Mesenchymal stem cell (in vitro differentiated cells and primary cell): ENCODE data around the gene NOP9.

Experiments used
- DNase-seq: peaks from one replicate; pipeline ENCODE4 v3.0.0-alpha.2; 2013
- H2AFZ ChIP-seq: one replicate; pipeline ENCODE4 v1.6.1; 2013; ENCODE audit warnings: low read depth, mild to moderate bottlenecking, control low read depth, inconsistent platforms, low read length, moderate library complexity
- H2AK5ac ChIP-seq: 2 replicates; pipeline ENCODE4 v1.6.1; 2013; ENCODE audit warnings: low read length, moderate library complexity, mild to moderate bottlenecking, inconsistent platforms; ENCODE audit not compliant: severe bottlenecking
- H2BK120ac ChIP-seq: one replicate; pipeline ENCODE4 v1.6.1; 2013; ENCODE audit warnings: low read depth, mild to moderate bottlenecking, inconsistent platforms, low read length, moderate library complexity
- H2BK12ac ChIP-seq, 2 experiments: one replicate each; pipeline ENCODE4 v1.6.1; 2013; ENCODE audit warnings: inconsistent platforms in 2 of 2, low read length in 2 of 2, mild to moderate bottlenecking in 2 of 2, moderate library complexity in 2 of 2, control low read depth in 1 of 2
- H2BK15ac ChIP-seq: one replicate; pipeline ENCODE4 v1.6.1; 2013; ENCODE audit warnings: mild to moderate bottlenecking, low read depth, inconsistent platforms; ENCODE audit not compliant: poor library complexity, severe bottlenecking
- H2BK5ac ChIP-seq: 2 replicates; pipeline ENCODE4 v1.6.1; 2013; ENCODE audit warnings: low read depth, mild to moderate bottlenecking, low read length, control low read depth, inconsistent platforms; ENCODE audit not compliant: poor library complexity, severe bottlenecking
- H3K14ac ChIP-seq, 2 experiments: one replicate each; pipeline ENCODE4 v1.6.1; 2013; ENCODE audit warnings: inconsistent platforms in 2 of 2, low read length in 2 of 2, control low read depth in 1 of 2, mild to moderate bottlenecking in 1 of 2, moderate library complexity in 1 of 2
- H3K18ac ChIP-seq, 2 experiments: one replicate each; pipeline ENCODE4 v1.6.1; 2013; ENCODE audit warnings: inconsistent platforms in 2 of 2, low read length in 2 of 2, control low read depth in 1 of 2, low read depth in 1 of 2, mild to moderate bottlenecking in 1 of 2
- H3K23ac ChIP-seq, 2 experiments: one replicate each; pipeline ENCODE4 v1.6.1; 2013; ENCODE audit warnings: inconsistent platforms in 2 of 2, low read length in 2 of 2, mild to moderate bottlenecking in 2 of 2, moderate library complexity in 2 of 2, control low read depth in 1 of 2
- H3K27ac ChIP-seq: 2 replicates; pipeline ENCODE4 v1.5.1; 2013; ENCODE audit warnings: mild to moderate bottlenecking, moderate library complexity, low read length, control low read depth, inconsistent platforms; ENCODE audit not compliant: poor library complexity, severe bottlenecking
- H3K27me3 ChIP-seq, 2 experiments: 2 replicates each; pipeline versions ENCODE4 v1.6.1 to v1.7.0; 2013; ENCODE audit warnings: low read length in 2 of 2, mild to moderate bottlenecking in 2 of 2, moderate library complexity in 2 of 2, control low read depth in 1 of 2, inconsistent platforms in 1 of 2; ENCODE audit not compliant: control insufficient read depth in 1 of 2, insufficient read depth in 1 of 2
- H3K36me3 ChIP-seq, 2 experiments: 2 replicates each; pipeline versions ENCODE4 v1.6.1 to v1.7.0; 2013; ENCODE audit warnings: low read length in 2 of 2, control low read depth in 1 of 2, inconsistent platforms in 1 of 2, low read depth in 1 of 2, mild to moderate bottlenecking in 1 of 2; ENCODE audit not compliant: insufficient read depth in 2 of 2, control insufficient read depth in 1 of 2
- H3K4ac ChIP-seq, 2 experiments: one replicate each; pipeline ENCODE4 v1.6.1; 2013; ENCODE audit warnings: inconsistent platforms in 2 of 2, low read length in 2 of 2, mild to moderate bottlenecking in 2 of 2, moderate library complexity in 2 of 2, control low read depth in 1 of 2, low read depth in 1 of 2
- H3K4me1 ChIP-seq: 2 replicates; pipeline ENCODE4 v1.6.1; 2013; ENCODE audit warnings: low read depth, low read length, control low read depth; ENCODE audit not compliant: control insufficient read depth, insufficient read depth
- H3K4me2 ChIP-seq: 2 replicates; pipeline ENCODE4 v1.6.1; 2013; ENCODE audit warnings: low read length, mild to moderate bottlenecking, inconsistent platforms; ENCODE audit not compliant: poor library complexity, severe bottlenecking
- H3K4me3 ChIP-seq, 2 experiments: 2 replicates each; pipeline versions ENCODE4 v1.5.1 to v1.7.0; 2013; ENCODE audit warnings: low read length in 2 of 2, mild to moderate bottlenecking in 2 of 2, control low read depth in 1 of 2, low read depth in 1 of 2; ENCODE audit not compliant: insufficient read depth in 1 of 2
- H3K79me1 ChIP-seq: replicated peaks from 2 replicates; pipeline ENCODE4 v1.6.1; 2013; ENCODE audit warnings: mild to moderate bottlenecking, control low read depth, low read length, inconsistent platforms; ENCODE audit not compliant: poor library complexity, severe bottlenecking
- H3K9ac ChIP-seq: 2 replicates; pipeline ENCODE4 v1.7.0; 2013; ENCODE audit warnings: mild to moderate bottlenecking, low read length, moderate library complexity
- H3K9me3 ChIP-seq: 2 replicates; pipeline ENCODE4 v1.7.0; 2013; ENCODE audit warnings: mild to moderate bottlenecking, low read length; ENCODE audit not compliant: control insufficient read depth
- H4K8ac ChIP-seq: one replicate; pipeline ENCODE4 v1.6.1; 2013; ENCODE audit warnings: inconsistent platforms, mild to moderate bottlenecking, low read length, moderate library complexity
- H4K91ac ChIP-seq: one replicate; pipeline ENCODE4 v1.6.1; 2013; ENCODE audit warnings: mild to moderate bottlenecking, low read length, inconsistent platforms
- WGBS: methylation state at CpG from one replicate; pipeline ENCODE4 v1.1.7; 2013; ENCODE audit warnings: mixed read lengths; 5-methylcytosine and 5-hydroxymethylcytosine counted together

NOP9 gene

GRCh38 chr14:24255931-24256711, 43.5 kb upstream of the NOP9 start:
- no peak overlapping the region for H3K27ac ChIP-seq
- no peak overlapping the region for H3K23ac ChIP-seq
- no peak overlapping the region for H2AK5ac ChIP-seq
- H2BK120ac ChIP-seq: no peak overlapping the region
- H3K36me3 ChIP-seq: peaks cover 18 to 38% of the 10 kb centered on the region in 2 experiments
- H4K91ac ChIP-seq: no peak overlapping the region
- H3K4me2 ChIP-seq: no peak overlapping the region
- no peaks in the 10 kb centered on the region for H3K9me3 ChIP-seq
- no peak overlapping the region for H2BK5ac ChIP-seq
- no peak overlapping the region for H2AFZ ChIP-seq
- no peak overlapping the region for H4K8ac ChIP-seq
- no peak overlapping the region for H3K18ac ChIP-seq
- no peak overlapping the region for H3K9ac ChIP-seq
- no peak overlapping the region for H2BK12ac ChIP-seq
- 94% methylated on average over 12 of the region's 12 CpGs for WGBS
- H2BK15ac ChIP-seq: no peak overlapping the region
- H3K79me1 ChIP-seq: no peaks in the 10 kb centered on the region
- no peak overlapping the region for H3K4me3 ChIP-seq
- peaks cover 12% of the 10 kb centered on the region for H3K4me1 ChIP-seq
- H3K4ac ChIP-seq: no peak overlapping the region
- DNase-seq: no peak
- no peak overlapping the region for H3K14ac ChIP-seq
- no peaks in the 10 kb centered on the region for H3K27me3 ChIP-seq

DNA sequence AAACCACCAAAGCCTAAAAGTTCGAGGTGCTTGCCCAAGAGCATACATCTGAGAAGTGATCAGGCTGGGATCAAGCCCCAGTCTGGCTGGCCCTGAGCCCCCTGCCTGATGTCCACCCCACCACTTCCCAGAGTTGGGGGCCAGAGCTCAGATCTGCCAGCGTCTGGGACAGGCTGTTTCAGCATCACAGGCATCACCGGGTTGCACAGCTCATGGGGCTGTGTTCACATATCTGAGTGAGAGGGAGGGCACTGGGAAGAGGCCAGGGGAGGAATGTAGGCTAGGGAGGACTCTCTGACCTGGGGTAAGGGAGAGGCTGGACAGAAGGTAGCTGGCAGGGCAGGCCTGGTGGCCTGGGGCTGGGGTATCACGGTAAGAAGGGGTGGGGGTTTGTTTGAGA, 42.7 kb upstream of the NOP9 start:
- no peak overlapping the region for H4K91ac ChIP-seq
- no peak overlapping the region for H4K8ac ChIP-seq
- H2AK5ac ChIP-seq: no peak overlapping the region
- H3K27ac ChIP-seq: no peak overlapping the region
- H3K18ac ChIP-seq: no peak overlapping the region
- no peak overlapping the region for H2BK5ac ChIP-seq
- no peaks in the 10 kb centered on the region for H3K27me3 ChIP-seq
- H3K36me3 ChIP-seq: peaks cover 18 to 42% of the 10 kb centered on the region in 2 experiments
- H2BK120ac ChIP-seq: no peak overlapping the region
- no peak for DNase-seq
- WGBS: 81% methylated on average over 4 of the region's 4 CpGs
- H3K79me1 ChIP-seq: no peaks in the 10 kb centered on the region
- no peaks in the 10 kb centered on the region for H3K9me3 ChIP-seq
- H3K4me1 ChIP-seq: peaks cover 12% of the 10 kb centered on the region
- H3K4ac ChIP-seq: no peak overlapping the region
- no peak overlapping the region for H3K14ac ChIP-seq
- H2BK12ac ChIP-seq: no peak overlapping the region
- H2BK15ac ChIP-seq: no peak overlapping the region
- H3K4me3 ChIP-seq: no peak overlapping the region
- no peak overlapping the region for H3K4me2 ChIP-seq
- H3K23ac ChIP-seq: no peak overlapping the region
- H3K9ac ChIP-seq: no peak overlapping the region
- H2AFZ ChIP-seq: no peak overlapping the region

- WGBS: 90% methylated on average over 9 of the region's 9 CpGs
- H2BK120ac ChIP-seq: no peak overlapping the region
- DNase-seq: no peak
- H3K9ac ChIP-seq: no peak overlapping the region
- H3K36me3 ChIP-seq: peaks cover 18 to 42% of the 10 kb centered on the region in 2 experiments
- no peak overlapping the region for H3K4ac ChIP-seq
- no peaks in the 10 kb centered on the region for H3K27me3 ChIP-seq
- no peak overlapping the region for H4K91ac ChIP-seq
- H4K8ac ChIP-seq: no peak overlapping the region
- H3K4me3 ChIP-seq: no peak overlapping the region
- no peak overlapping the region for H3K14ac ChIP-seq
- no peak overlapping the region for H2AFZ ChIP-seq
- no peak overlapping the region for H2BK12ac ChIP-seq
- H3K23ac ChIP-seq: no peak overlapping the region
- H3K4me2 ChIP-seq: no peak overlapping the region
- no peak overlapping the region for H2AK5ac ChIP-seq
- no peak overlapping the region for H2BK15ac ChIP-seq
- no peak overlapping the region for H3K27ac ChIP-seq
- no peak overlapping the region for H3K18ac ChIP-seq
- peaks cover 4% of the 10 kb centered on the region for H3K4me1 ChIP-seq
- no peaks in the 10 kb centered on the region for H3K9me3 ChIP-seq
- H3K79me1 ChIP-seq: no peaks in the 10 kb centered on the region
- H2BK5ac ChIP-seq: no peak overlapping the region
Measured at GRCh38 chr14:24258119-24258518, 41.5 kb upstream of the NOP9 start.

GRCh38 chr14:24258548-24259265, 40.9 kb upstream of the NOP9 start:
- no peak overlapping the region for H3K4me2 ChIP-seq
- H3K4me3 ChIP-seq: no peak overlapping the region
- H2BK5ac ChIP-seq: no peak overlapping the region
- no peaks in the 10 kb centered on the region for H3K79me1 ChIP-seq
- no peak for DNase-seq
- no peak overlapping the region for H2BK120ac ChIP-seq
- H3K9ac ChIP-seq: no peak overlapping the region
- H3K23ac ChIP-seq: no peak overlapping the region
- no peak overlapping the region for H2BK12ac ChIP-seq
- H3K9me3 ChIP-seq: no peaks in the 10 kb centered on the region
- H4K8ac ChIP-seq: no peak overlapping the region
- H3K27me3 ChIP-seq: no peaks in the 10 kb centered on the region
- no peak overlapping the region for H3K4ac ChIP-seq
- no peak overlapping the region for H3K27ac ChIP-seq
- no peak overlapping the region for H2BK15ac ChIP-seq
- H3K18ac ChIP-seq: no peak overlapping the region
- H3K14ac ChIP-seq: no peak overlapping the region
- no peak overlapping the region for H2AK5ac ChIP-seq
- 96% methylated on average over 17 of the region's 18 CpGs for WGBS
- no peak overlapping the region for H4K91ac ChIP-seq
- H3K4me1 ChIP-seq: peaks cover 4% of the 10 kb centered on the region
- no peak overlapping the region for H2AFZ ChIP-seq
- H3K36me3 ChIP-seq: peaks cover 18 to 38% of the 10 kb centered on the region in 2 experiments
